WTC11 (cell line): ENCODE data around the gene ADARB2. TPM values are rescaled to one million over a fixed set of nuclear protein-coding genes. Genes with fewer than 3 reads are reported as not detected.

Source experiments
- ATAC-seq: fragments of 200-7000 bp; cut with Tn5 transposase; 2 replicates; pipeline ENCODE4 v1.10.0; 2021; ENCODE audit warnings: mild to moderate bottlenecking, moderate library complexity
- CTCF ChIA-PET: fragments of 300-600 bp; sonication (Branson Sonifier 250); formaldehyde crosslinking; loops from one replicate; lab custom pipeline; 2021; ENCODE audit warnings: antibody characterized with exemption; lab: Charles Lee
- POLR2A ChIA-PET: fragments of 350-600 bp; sonication (Branson Sonifier 250); formaldehyde crosslinking; loops from one replicate; lab custom pipeline; 2021; ENCODE audit warnings: antibody characterized with exemption; lab: Charles Lee
- DNase-seq: peaks from one replicate; pipeline ENCODE4 v3.0.0; 2021; ENCODE audit warnings: low spot score
- H3K27ac Mint-ChIP-seq: 2 replicates; pipeline ENCODE4 v1.8.0; 2021; ENCODE audit warnings: mixed read lengths
- H3K27me3 Mint-ChIP-seq: 2 replicates; pipeline ENCODE4 v1.8.0; 2021; ENCODE audit warnings: low read depth, mild to moderate bottlenecking, moderate library complexity, mixed read lengths
- H3K36me3 Mint-ChIP-seq: 2 replicates; pipeline ENCODE4 v1.8.0; 2021; ENCODE audit warnings: mixed read lengths
- H3K4me1 Mint-ChIP-seq: 2 replicates; pipeline ENCODE4 v1.8.0; 2022; ENCODE audit warnings: mixed read lengths
- H3K4me3 Mint-ChIP-seq: 2 replicates; pipeline ENCODE4 v1.8.0; 2021; ENCODE audit warnings: mild to moderate bottlenecking, moderate library complexity, mixed read lengths
- H3K9me3 Mint-ChIP-seq: 2 replicates; pipeline ENCODE4 v1.8.0; 2021; ENCODE audit warnings: mixed read lengths
- AR ChIP-seq: fragments of 250-450 bp; sonication (Bioruptor Pico); IDR thresholded peaks from 2 replicates; pipeline ENCODE4 v1.9.0; 2021; ENCODE audit warnings: mild to moderate bottlenecking
- CBFB ChIP-seq: sonication (generic); formaldehyde crosslinking; IDR thresholded peaks from 2 replicates; pipeline ENCODE4 v1.8.1; 2022; ENCODE audit warnings: mild to moderate bottlenecking, low read depth, missing genetic modification reagents
- CREM ChIP-seq: sonication (generic); formaldehyde crosslinking; IDR thresholded peaks from 2 replicates; pipeline ENCODE4 v1.8.1; 2022; ENCODE audit warnings: mild to moderate bottlenecking, missing genetic modification reagents, moderate library complexity
- CTCF ChIP-seq: fragments of 200-600 bp; IDR thresholded peaks from 2 replicates; pipeline ENCODE4 v1.8.0; 2022; ENCODE audit warnings: antibody characterized with exemption
- E2F4 ChIP-seq: sonication (generic); formaldehyde crosslinking; IDR thresholded peaks from 2 replicates; pipeline ENCODE4 v1.8.1; 2022; ENCODE audit warnings: low read depth, mild to moderate bottlenecking, moderate library complexity, missing genetic modification reagents, borderline replicate concordance
- E2F5 ChIP-seq: sonication (generic); formaldehyde crosslinking; IDR thresholded peaks from 2 replicates; pipeline ENCODE4 v1.8.1; 2022; ENCODE audit warnings: mild to moderate bottlenecking, moderate library complexity, missing genetic modification reagents
- ELF4 ChIP-seq: sonication (generic); formaldehyde crosslinking; IDR thresholded peaks from 2 replicates; pipeline ENCODE4 v1.8.1; 2022; ENCODE audit warnings: low read depth, mild to moderate bottlenecking, moderate library complexity, missing genetic modification reagents
- ESRRA ChIP-seq: sonication (generic); formaldehyde crosslinking; IDR thresholded peaks from 2 replicates; pipeline ENCODE4 v1.8.1; 2022; ENCODE audit warnings: mild to moderate bottlenecking, missing genetic modification reagents, borderline replicate concordance
- FOXK1 ChIP-seq: sonication (generic); formaldehyde crosslinking; IDR thresholded peaks from 2 replicates; pipeline ENCODE4 v1.8.0; 2022; ENCODE audit warnings: mild to moderate bottlenecking, moderate library complexity, missing genetic modification reagents
- JAZF1 ChIP-seq: fragments of 250-450 bp; sonication (Bioruptor Pico); IDR thresholded peaks from 2 replicates; pipeline ENCODE4 v1.9.0; 2021; ENCODE audit warnings: moderate library complexity, mild to moderate bottlenecking, inconsistent platforms
- JUN ChIP-seq: sonication (generic); formaldehyde crosslinking; IDR thresholded peaks from 2 replicates; pipeline ENCODE4 v1.8.0; 2023; ENCODE audit warnings: mild to moderate bottlenecking, missing genetic modification reagents
- MLX ChIP-seq: sonication (generic); formaldehyde crosslinking; IDR thresholded peaks from 2 replicates; pipeline ENCODE4 v1.8.1; 2023; ENCODE audit warnings: mild to moderate bottlenecking, missing genetic modification reagents, moderate library complexity
- NFYB ChIP-seq: sonication (generic); formaldehyde crosslinking; conservative IDR thresholded peaks from 2 replicates; pipeline ENCODE4 v1.8.0; 2022; ENCODE audit warnings: low read depth, missing genetic modification reagents
- NR3C1 ChIP-seq: sonication (generic); formaldehyde crosslinking; conservative IDR thresholded peaks from 2 replicates; pipeline ENCODE4 v1.8.1; 2023; ENCODE audit warnings: low read depth, mild to moderate bottlenecking, missing genetic modification reagents
- RELA ChIP-seq: sonication (generic); formaldehyde crosslinking; IDR thresholded peaks from 2 replicates; pipeline ENCODE4 v1.8.1; 2022; ENCODE audit warnings: missing genetic modification reagents, mild to moderate bottlenecking, borderline replicate concordance
- SMAD3 ChIP-seq: sonication (generic); formaldehyde crosslinking; IDR thresholded peaks from 2 replicates; pipeline ENCODE4 v1.8.0; 2022; ENCODE audit warnings: missing genetic modification reagents, mild to moderate bottlenecking, borderline replicate concordance
- SOX15 ChIP-seq: fragments of 250-450 bp; sonication (Bioruptor Pico); IDR thresholded peaks from 2 replicates; pipeline ENCODE4 v1.9.0; 2021; ENCODE audit warnings: mild to moderate bottlenecking
- SP1 ChIP-seq: sonication (generic); formaldehyde crosslinking; conservative IDR thresholded peaks from 2 replicates; pipeline ENCODE4 v1.8.1; 2022; ENCODE audit warnings: missing genetic modification reagents
- ZNF121 ChIP-seq: sonication (generic); formaldehyde crosslinking; IDR thresholded peaks from 2 replicates; pipeline ENCODE4 v1.8.0; 2023; ENCODE audit warnings: missing genetic modification reagents
- ZNF219 ChIP-seq: sonication (generic); formaldehyde crosslinking; IDR thresholded peaks from 2 replicates; pipeline ENCODE4 v1.8.0; 2023; ENCODE audit warnings: missing genetic modification reagents, mild to moderate bottlenecking, borderline replicate concordance
- ZNF232 ChIP-seq: sonication (generic); formaldehyde crosslinking; IDR thresholded peaks from 2 replicates; pipeline ENCODE4 v1.8.0; 2022; ENCODE audit warnings: mild to moderate bottlenecking, missing genetic modification reagents
- ZNF263 ChIP-seq: sonication (generic); formaldehyde crosslinking; IDR thresholded peaks from 2 replicates; pipeline ENCODE4 v1.8.1; 2022; ENCODE audit warnings: low read depth, mild to moderate bottlenecking, moderate library complexity, missing genetic modification reagents
- ZNF281 ChIP-seq: sonication (generic); formaldehyde crosslinking; IDR thresholded peaks from 2 replicates; pipeline ENCODE4 v1.8.0; 2023; ENCODE audit warnings: mild to moderate bottlenecking, missing genetic modification reagents
- ZNF396 ChIP-seq: fragments of 250-450 bp; sonication (Bioruptor Pico); IDR thresholded peaks from 2 replicates; pipeline ENCODE4 v1.8.0; 2021; ENCODE audit warnings: mild to moderate bottlenecking, moderate library complexity, borderline replicate concordance
- total RNA-seq: library from RNA; stranded (reverse); gene quantifications from 3 replicates; pipeline ENCODE4 v1.2.3, GENCODE V29; 2021

ADARB2 gene
- total RNA-seq, 1 experiment from 2014 or later, result 3.7 TPM

- TF ChIP-seq CREM (CRISPR knock-in tag), result no peak
- no peak for TF ChIP-seq ELF4 (CRISPR knock-in tag)
- no peak for TF ChIP-seq CBFB (CRISPR knock-in tag)
- no peak for TF ChIP-seq ZNF219
- no peak for TF ChIP-seq ESRRA (CRISPR knock-in tag)
- TF ChIP-seq E2F4 (CRISPR knock-in tag), result no peak
- no peak for TF ChIP-seq JUN (CRISPR knock-in tag)
- TF ChIP-seq ZNF263 (CRISPR knock-in tag), result no peak
- TF ChIP-seq SMAD3 (CRISPR knock-in tag), result no peak
- no peak for TF ChIP-seq ZNF121
- no peak for TF ChIP-seq JAZF1 (CRISPR knock-in tag)
- 0 out of 2 replicates have a peak, but pooled peaks have one; percentile 18 for TF ChIP-seq FOXK1 (CRISPR knock-in tag)
- TF ChIP-seq, all 79 proteins: peak for 7
Observed at GRCh38 chr10:1309617-1310270, 427.6 kb downstream of the ADARB2 start (continued).

- ChIA-PET POLR2A (no interaction called here), CTCF (interaction anchor here (1.6 kb wide), 1 partner anchor 60 kb away, joined by 10 read pairs; no protein-coding TSS in a partner anchor)
- Mint-ChIP-seq H3K4me1 (peaks cover 51% of the 10 kb centered on the region), H3K27ac (peak overlapping the region; percentile 100), H3K27me3 (peaks cover 2% of the 10 kb centered on the region), H3K9me3 (peaks cover 4% of the 10 kb centered on the region), H3K4me3 (no peak overlapping the region; the same call in 1 of the 2 replicates), H3K36me3 (peaks cover 4% of the 10 kb centered on the region)
- no peak for DNase-seq
- no peak for ATAC-seq
- TF ChIP-seq MLX (CRISPR knock-in tag), result no peak
- TF ChIP-seq ZNF232 (CRISPR knock-in tag), result no peak
- no peak for TF ChIP-seq RELA (CRISPR knock-in tag)
- no peak for TF ChIP-seq NR3C1
- no peak for TF ChIP-seq JAZF1 (CRISPR knock-in tag)
- TF ChIP-seq ZNF121, result no peak
- no peak for TF ChIP-seq AR (CRISPR knock-in tag)
- no peak for TF ChIP-seq E2F5 (CRISPR knock-in tag)
- no peak for TF ChIP-seq CTCF
- TF ChIP-seq ZNF281 (CRISPR knock-in tag), result no peak
- no peak for TF ChIP-seq NFYB (CRISPR knock-in tag)
- TF ChIP-seq SOX15 (CRISPR knock-in tag), result no peak
- no peak for TF ChIP-seq ZNF396 (CRISPR knock-in tag)
- TF ChIP-seq SP1, result no peak
Observed at GRCh38 chr10:1308962-1309616, 428.2 kb downstream of the ADARB2 start.
